ACHN (cell line): Measurements from ENCODE around the gene TMEM121.

ENCODE experiments used
- DNase-seq: peaks from one replicate; pipeline ENCODE4 v3.0.0-alpha.2; 2015
- in situ Hi-C: cut with HindIII; loops from 2 replicates; pipeline ENCODE4 v1.10.0; 2017; ENCODE audit warnings: low sequenced_read_pairs, low pct_ligation_motif_present, low pct_unique_long_range_greater_than_20kb

The TMEM121 gene

DNA sequence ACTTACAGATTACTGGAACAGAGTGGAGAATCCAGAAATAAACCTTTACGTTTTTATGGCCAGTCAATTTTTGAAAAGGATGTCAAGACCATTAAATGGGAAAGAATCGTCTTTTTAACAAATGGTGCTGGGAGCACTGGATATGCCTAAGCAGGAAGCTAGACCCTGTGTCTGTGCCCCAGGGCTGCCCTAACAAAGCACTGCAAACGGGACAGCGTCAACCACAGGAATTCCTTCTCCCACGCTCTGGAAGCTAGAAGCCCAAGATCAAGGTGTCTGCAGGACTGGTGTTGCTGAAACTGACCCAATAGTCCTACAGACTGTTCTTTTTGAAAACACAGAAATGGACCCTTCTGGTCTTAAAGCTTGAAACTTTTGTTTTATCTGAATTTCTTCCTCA lies 9.3 kb upstream of the TMEM121 start:
- in situ Hi-C loops = no loop called here
- DNase-seq = no peak

DNA sequence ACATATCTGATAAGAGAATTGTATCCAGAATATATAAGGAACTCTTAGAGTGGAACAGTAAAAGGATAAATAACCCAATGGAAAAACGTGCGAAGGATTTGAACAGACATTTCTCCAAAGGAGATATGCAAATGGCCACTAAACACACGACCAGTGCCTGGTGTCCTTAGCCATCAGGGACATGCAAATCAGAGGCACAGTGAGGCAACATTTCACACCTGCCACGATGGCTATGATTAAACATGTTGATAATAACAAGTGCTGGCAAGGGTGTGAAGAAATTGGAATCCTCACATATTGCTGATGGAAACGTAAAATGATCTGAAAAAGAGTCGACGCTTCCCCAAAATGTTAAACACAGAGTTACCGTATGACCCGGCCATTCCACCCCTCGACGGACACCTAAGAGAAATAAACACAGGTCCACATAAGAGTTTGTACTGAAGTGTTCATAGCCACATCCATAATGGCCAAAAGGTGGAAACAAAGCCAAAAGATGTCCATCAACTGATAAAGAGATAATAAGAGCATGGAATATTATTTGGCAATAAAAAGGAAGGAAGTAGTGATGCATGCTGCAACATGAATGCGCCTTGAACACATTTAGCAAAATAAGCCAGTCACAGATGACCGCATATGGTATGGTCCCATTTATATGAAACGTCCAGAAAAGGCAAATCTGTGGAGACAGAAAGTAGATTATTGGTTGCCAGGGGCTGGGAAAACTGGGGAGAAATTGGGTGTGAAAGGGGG lies 6.3 kb upstream of the TMEM121 start:
- DNase-seq = no peak
- in situ Hi-C loops = no loop called here

DNA sequence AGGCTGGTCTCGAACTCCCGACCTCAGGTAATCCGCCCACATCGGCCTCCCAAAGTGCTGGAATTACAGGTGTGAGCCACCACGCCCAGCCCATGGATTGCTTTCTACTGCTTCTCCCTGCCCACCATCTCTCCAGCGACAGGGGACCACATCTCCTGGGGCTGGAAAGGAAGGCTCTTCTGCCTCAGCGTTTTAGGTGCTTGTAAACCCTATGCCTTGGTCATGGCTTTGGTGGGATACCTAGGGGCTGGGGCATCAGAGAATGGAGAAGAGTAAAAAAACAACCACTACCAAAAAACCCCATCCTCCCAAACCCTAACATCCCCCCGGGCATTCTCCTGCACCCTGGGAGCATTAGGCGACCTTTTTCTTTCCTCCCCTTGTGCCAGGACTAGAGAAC lies 1.1 kb upstream of the TMEM121 start:
- no peak for DNase-seq
- in situ Hi-C loops = no loop called here

DNA sequence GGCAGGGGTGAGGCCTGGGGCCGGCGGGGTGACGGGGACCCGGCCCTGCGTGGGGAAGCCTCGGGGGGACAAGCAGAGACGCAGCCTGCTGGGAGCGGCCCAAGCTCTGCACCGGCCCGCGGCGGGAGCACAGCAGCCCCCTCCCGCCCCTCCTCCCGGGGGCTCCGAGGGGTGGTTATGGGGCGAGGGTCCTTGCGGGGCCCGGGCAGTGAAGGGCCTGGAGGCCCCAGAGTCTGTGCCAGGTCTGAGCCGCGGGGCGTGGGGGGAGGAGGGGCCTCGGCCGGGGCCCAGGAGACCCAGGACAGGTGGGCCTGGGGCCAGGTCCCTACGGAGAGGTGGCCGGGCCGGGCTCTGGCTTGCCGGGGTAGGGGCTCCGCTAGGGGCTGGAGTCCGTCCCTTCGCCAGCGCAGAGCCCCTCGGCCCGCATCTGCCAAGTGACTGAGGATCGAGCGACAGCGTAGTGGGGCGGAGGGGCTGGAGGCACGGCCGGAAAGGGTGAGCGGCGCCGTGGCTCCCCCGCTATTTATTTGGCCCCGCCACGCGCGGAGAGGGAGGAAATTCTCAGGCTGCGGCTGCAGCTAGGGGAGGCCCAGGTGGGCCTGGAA lies 495 bp downstream of the TMEM121 start:
- in situ Hi-C loops = no loop called here
- DNase-seq = no peak

DNA sequence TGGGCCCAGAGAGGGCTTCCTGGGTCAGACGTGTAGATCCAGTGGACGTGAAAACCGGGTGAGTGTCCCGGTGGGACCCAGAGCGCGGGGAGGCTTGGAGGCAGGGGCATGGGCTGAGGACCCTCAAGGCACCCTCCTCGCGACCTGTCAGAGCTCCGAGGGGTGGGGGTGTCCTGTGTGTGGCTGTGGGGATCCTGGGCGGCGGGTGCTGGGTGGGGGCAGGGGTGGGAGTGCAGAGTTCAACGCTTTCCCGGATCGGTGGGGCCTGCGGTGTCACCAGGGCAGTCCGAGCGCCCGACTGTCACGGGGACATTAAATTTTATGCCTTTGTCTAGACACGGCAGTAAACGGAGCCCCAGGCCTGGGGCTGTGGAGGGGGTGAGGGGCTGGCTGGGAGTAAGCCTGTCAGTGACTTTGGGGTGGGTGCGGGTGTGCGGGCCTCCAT lies 1.0 kb downstream of the TMEM121 start:
- DNase-seq = no peak
- in situ Hi-C loops = no loop called here

DNA sequence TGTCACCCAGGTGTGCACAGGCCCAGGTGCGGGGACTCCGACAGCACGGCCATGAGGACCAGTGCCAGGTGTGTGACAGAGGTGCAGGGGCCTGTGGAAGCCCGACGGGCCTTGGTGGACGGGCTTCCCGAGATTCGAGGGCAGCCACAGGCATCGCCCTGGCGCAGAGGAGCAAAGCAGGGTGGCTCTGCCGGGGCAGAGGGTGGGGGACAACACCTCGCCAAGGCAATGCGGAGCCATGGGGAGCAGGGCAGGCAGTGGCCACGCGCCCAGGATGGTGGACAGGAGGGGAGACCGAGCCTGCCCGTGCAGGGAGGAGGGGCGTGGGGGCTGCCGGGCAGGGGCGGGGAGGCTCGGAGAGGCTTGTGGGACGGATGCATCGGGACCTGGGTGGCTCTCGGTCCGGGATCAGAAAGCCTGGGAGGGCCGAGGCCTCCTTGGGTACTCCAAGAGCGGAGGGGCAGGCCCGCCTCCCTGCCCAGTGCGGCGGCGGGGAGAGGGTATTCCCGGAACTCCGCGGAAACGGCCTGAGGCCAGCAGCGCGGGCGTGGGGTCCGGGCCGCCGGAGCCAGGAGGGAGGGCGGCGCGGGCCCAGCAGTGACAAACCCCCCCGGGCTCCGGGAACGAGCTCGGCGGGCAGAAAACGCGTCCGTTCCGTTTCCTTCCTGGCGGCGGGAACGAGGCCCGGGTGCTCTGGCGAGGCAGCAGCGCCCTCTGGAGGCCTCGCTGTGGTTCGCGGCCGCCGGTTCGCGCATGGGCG lies 1.6 kb downstream of the TMEM121 start:
- in situ Hi-C loops = no loop called here
- peak; percentile 66 for DNase-seq

DNA sequence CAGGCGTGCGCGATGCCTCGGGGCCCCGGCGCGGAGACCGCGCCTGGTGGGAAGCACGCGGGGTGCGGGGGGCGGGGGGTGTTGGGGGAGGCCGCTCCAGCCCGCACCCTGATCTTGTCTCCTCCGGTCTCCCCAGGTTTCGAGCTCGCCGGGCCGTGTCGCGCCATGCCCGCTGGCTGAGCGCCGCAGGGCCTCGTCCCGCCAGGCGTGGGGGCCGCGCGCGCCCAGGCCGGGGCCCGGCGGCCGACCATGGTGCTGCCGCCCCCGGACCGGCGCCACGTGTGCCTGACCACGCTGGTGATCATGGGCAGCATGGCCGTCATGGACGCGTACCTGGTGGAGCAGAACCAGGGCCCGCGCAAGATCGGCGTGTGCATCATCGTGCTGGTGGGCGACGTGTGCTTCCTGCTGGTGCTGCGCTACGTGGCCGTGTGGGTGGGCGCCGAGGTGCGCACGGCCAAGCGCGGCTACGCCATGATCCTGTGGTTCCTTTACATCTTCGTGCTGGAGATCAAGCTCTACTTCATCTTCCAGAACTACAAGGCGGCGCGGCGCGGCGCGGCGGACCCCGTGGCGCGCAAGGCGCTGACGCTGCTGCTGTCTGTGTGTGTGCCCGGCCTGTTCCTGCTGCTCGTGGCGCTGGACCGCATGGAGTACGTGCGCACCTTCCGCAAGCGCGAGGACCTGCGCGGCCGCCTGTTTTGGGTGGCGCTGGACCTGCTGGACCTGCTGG lies 2.4 kb downstream of the TMEM121 start:
- DNase-seq = no peak
- in situ Hi-C loops = no loop called here

DNA sequence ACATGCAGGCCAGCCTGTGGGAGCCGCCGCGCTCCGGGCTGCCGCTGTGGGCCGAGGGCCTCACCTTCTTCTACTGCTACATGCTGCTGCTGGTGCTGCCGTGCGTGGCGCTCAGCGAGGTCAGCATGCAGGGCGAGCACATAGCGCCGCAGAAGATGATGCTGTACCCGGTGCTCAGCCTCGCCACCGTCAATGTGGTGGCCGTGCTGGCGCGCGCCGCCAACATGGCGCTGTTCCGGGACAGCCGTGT lies 2.9 kb downstream of the TMEM121 start:
- in situ Hi-C loops = no loop called here
- DNase-seq = no peak

DNA sequence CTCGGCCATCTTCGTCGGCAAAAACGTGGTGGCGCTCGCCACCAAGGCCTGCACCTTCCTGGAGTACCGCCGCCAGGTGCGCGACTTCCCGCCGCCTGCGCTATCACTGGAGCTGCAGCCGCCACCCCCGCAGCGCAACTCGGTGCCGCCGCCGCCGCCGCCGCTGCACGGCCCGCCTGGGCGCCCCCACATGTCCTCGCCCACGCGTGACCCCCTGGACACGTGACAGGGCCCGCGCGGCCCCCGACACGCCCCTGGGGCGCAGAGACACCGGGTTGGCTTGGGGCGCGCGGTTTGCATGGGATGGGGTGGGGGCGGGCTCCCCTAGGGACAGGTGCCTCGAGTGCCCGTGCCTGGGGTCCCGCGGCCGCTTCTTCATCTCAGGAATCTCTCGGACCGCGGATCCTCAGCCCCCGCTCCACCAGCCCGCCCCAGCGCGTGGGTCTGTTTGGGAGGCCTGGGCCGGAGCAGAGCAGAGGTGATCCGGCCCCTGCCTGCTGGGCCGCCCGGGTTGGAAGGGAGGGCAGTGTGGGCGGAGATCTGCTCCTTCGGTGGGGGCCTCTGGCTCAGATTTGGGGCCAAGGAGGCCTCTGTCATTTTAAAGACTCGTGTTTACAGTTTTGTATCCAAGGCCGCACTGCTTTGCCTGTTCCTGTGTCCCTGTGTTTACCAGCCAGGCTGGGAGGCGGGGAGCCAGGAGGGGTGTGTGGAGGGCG lies 3.3 kb downstream of the TMEM121 start:
- in situ Hi-C loops = no loop called here

DNA sequence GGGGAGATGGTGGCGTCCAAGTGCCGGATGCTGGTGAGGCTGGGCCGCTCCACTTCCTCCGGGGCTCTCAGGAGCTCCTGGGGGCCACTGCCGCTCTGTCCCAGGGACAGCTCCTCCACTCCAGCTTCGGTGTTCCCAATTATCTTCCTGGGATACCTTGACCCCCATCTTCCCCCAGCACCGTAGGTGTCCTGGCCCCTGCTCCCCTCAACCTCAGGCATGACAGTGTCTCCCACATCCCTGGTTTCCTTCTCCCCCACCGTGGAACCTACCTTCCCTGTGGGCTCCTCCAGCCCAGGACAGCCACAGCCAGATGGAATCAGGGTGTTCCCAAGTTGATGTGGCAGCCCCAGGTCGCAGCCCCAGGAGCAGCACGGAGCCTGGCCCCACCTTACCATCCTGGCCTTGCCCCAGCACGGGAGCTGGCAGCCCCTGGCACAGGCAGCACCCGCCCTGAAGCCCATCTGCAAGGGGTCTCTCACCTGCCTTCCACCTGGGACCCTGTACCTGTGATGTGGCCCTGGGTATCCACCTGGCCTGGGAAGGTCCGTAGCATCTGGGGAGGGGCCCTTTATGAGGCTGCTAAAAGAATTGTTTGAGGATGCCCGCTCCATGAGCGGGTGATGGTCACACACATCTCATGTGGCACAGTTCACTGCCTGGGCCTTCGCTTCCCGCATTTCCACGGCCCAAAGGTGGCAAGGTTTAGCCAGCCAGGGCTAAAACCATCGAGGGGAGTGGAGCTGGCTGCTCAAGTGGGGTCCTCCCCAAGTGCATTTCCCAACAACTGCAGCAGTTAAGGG lies 4.1 kb downstream of the TMEM121 start:
- in situ Hi-C loops = no loop called here
- DNase-seq = no peak

More for the DNA sequence above, 3.3 kb downstream of the TMEM121 start:
- DNase-seq = no peak

DNA sequence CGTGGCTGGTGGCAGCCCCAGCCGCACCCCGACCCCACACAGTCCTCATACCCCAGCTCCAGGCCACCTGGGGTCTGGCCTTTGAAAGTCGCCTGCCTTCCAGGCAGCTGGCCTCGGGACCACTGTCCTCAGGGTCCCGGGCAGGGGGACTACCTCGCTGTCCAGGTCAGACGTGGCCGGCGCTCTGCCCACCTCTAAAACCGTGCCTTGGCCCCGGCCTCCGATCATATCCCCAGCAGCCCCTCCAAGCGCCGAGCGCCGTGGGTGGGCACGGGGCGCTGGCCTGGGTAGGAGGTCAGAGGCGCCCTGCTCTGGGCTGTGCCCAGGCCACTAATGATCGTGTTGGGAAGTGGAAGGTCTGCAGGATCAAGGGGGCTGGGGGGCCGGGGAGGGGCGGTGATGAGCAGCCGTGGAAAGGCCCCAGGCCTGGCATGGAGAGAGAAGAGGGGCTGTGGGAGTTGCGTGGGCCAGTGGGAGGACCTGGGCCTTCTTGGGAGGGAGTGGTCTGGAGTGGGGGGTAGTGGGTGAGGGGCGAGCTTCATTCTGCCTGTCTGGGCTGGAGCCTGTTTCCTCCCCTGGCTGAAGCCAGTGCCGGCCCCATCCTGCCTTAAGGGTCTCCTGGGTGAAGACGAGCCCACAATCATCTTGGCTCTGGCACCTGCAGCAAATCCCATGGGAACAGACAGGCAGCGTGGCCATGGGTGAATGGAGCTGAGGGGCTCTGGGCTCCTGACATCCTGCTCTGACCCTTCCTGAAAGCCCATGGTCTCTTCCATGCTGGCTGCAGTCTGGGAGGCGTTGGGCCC lies 4.9 kb downstream of the TMEM121 start:
- no peak for DNase-seq
- in situ Hi-C loops = no loop called here

DNA sequence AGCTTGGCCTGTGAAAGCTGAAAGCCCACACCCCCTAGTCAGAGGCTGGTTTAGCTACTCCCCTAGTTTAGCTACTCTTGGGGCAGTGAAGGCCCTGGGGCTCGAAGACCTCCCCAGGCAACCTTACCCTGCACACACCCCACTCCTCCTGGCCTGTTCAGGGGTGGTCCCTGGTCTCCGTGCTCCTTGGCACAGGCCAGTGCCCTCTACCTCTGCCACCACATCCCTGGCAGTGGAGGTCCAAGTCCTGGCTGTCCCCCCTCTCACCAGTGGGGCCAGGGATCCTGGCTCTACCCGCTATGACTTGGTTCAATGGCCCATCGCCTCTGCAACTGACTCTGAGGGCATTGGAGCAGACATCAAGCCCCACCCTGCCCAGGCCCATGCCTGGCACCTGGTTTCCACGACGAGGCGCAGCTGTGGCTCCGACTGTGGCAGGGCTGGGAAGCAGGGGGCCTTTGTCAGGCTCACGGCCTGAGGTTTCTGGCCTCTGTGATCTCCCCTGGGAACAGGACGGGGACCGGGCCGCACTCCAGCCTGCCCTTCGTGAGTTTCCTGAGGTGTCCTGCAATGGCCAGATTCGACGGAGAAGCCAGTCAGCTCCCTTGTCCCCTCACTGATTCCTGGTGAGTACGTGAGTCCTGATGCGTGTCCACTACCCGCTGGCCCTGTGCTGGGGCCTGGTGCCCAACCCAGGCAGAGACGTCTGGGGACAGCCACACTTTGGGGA lies 5.7 kb downstream of the TMEM121 start:
- in situ Hi-C loops = no loop called here
- DNase-seq = no peak

DNA sequence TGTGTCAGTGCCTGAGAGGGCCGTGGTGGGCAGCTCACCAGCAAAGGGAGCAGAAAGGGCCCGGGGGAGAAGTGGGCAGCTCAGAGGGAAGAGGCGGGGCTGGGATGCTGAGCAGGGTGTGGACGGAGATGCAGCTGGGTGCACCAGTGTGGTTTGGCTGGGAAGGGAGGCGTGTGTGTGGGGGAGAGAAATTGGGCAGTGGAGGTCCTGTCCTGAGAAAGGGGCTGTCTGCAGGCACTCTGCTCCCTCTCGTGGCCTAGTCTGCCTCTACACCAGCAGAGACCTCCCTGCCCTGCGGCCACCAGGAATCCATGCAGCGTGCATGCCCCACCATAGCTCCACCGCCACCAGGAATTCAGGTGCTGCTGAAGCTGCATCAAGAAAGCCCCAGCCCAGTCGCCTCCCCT lies 6.4 kb downstream of the TMEM121 start:
- DNase-seq = no peak
- in situ Hi-C loops = no loop called here

DNA sequence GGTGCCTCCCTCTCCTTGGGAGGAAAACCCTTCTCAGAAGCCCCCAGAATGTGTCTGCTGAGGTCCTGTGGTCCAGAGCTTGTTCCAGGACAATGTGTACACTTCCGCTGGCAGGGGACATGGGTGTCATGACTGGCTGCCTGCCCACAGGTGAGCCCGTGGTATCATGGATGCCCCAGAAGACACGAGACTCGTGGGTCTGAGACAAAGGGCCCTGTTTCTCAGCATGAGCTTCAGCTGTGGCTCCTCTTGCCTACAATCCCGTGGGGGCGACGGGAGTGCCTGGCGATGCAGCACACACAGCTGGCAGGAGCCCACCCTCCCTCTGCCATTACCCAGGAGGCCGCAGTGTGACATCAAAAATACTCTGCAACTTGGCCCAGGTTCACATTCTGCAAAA lies 7.0 kb downstream of the TMEM121 start:
- DNase-seq = no peak
- in situ Hi-C loops = no loop called here

DNA sequence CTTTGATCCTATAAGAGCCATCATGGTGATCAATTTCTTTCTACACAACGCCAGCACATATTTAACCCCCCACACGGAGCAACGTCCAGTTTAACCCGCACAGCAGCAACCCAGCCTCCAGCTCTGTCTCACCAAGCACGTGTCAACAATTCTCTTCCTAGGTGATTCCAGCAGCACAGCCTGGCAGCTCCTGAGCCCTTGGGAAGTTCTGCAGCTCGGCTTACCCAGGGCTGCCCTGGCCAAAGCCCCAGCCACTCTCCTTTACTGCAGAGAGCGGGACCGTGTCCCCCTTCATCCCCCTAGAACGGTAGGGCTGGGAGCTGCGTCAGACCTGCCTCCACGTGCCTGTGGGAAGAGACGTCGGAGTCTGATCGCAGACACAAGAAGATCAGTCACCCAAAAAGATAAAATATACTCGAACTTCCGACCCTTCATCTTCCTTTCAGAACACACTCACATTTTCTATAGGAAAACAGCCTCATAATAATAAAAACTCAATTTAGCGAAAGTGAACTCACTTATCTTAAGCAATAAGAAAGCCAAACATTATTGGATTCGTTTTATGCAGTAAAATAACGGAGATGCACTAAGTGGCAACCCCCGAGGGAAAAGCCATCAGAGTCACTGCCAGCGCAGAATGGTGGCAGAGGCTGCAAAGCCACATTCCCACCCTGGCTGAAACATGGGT lies 7.6 kb downstream of the TMEM121 start:
- in situ Hi-C loops = no loop called here
- no peak for DNase-seq

DNA sequence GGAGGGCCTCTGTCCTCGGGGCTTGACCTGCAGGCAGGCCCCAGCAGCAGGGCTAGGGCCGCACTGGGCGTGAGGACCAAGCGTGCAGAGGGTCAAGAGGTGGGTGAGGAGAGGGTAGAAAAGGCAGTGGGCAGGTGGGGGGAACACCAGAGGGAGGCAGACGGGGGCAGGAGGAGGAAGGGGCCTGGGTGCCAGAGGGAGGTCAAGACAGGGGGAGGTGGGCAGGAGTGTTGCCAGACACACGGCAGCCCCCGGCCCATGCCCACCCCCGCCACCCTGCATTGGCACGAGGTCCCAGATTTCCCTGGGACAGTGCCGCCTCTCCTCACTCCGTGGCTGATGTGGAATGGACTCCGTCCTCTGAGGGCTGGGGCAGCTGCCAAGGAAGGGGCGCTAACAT lies 8.2 kb downstream of the TMEM121 start:
- in situ Hi-C loops = no loop called here
- DNase-seq = no peak
